Activated CD4-positive, CD25-positive, alpha-beta regulatory T cell (primary cell): ENCODE results near the gene EZH1.

Source experiments
- DNase-seq, 4 experiments: peaks; one replicate each; lab custom pipeline; 2025; lab: John Stamatoyannopoulos, UW

Gene EZH1

DNA sequence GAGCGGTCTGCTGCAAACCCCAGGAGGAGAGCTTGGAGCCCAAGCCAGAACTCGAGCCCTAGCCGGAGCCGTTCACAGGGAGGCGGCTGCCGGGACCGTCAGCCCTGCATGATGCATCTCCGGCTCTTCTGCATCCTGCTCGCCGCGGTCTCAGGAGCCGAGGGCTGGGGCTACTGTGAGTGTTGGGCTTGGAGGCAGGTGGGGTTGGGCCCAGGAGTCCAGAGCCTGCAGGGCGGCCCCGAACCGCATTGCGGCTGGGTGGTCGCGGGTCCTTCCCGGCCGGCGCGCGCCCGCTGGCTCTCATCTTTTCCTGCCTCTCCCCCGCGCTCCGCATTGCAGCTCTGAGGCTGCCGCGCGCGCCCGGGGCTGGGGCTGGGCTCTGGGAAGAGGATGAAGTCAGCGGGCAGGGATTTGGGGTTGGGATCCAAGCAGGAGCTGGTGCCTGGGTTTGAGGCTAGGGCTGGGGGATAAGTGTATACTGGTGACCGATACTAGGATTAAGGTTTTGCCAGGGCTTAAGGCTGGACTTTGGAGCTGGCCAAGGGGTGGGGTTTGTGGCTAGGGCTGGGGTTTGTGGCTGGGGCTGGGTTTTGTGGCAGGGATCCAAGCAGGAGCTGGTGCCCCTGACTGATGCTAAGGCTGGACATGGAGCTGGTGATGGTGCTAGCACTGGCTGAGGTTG, 62.0 kb downstream of the EZH1 start:
- DNase-seq, result no peak

DNA sequence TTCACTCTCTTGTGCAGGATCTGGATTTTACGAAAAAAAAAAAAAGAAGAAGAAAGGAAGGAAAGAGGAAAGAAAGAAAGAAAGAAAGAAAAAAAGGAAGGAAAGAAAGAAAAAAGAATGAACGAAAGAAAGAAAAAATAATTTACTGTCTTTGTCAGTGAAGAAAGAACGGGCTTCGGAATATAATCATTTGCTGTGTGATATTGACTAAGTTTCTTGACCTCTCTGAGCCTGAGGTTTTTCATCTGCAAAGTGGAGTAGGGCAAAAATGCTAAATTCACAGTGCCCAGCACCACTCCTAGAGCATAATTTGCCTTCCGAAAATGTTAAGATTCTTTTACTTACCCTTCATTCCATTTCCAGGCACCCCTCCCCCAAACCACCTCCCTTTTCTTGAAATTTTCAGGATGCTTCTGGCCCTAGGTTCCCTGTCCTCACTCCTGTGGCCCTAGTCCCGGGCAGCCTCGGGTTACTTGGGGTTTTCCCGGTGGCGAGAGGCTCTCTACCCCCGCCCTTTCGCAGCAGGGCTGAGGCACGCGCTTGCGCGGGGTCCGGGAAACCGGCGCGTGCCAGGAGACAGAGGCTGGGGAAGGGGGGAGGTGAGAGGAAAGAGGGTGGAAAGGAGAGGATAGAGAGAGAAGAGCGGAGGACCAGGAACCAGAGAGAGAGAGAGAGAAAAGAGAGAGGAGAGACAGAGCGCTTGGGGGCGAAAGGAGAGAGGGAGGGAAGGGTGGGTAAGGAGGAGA, 62.7 kb downstream of the EZH1 start, which contains the start of gene CNTNAP1:
CNTNAP1 (plus strand) TSS at position 556 of the 746 bp plus-strand sequence. CDS start 299 bp downstream, outside the sequence.
- DNase-seq, result no peak

GRCh38 chr17:42680331-42680808, 64.5 kb downstream of the EZH1 start:
- no peak for DNase-seq

GRCh38 chr17:42679492-42680330, 65.1 kb downstream of the EZH1 start:
- DNase-seq, result peak; percentile 32 to 62 (median 54)

DNA sequence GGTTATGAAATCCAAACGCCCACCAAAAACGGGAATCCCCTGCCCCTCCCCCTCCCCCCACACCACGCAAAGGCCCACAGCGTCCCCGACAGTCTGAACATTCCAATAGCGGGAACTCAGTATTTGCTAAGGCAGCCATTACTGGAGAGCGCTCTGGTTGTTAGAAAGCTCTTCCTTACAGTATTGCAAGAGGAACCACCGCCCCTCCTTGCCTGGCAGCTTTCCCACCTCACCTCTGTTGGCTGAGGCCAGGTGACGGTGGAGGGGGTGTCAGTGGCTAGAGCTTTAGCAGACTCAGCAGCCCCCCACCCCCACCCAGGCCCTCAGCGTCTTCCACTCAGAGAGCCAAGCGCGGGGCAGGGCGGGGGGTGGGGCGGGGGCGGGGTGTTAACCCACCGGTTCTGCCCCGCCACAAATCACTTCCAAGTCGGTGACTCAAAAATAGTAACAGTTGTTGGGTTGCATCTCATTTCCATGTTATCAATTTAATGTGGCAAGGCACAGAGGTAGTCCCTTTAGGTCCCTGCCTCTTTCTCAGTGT, 65.8 kb downstream of the EZH1 start:
- DNase-seq, result no peak

DNA sequence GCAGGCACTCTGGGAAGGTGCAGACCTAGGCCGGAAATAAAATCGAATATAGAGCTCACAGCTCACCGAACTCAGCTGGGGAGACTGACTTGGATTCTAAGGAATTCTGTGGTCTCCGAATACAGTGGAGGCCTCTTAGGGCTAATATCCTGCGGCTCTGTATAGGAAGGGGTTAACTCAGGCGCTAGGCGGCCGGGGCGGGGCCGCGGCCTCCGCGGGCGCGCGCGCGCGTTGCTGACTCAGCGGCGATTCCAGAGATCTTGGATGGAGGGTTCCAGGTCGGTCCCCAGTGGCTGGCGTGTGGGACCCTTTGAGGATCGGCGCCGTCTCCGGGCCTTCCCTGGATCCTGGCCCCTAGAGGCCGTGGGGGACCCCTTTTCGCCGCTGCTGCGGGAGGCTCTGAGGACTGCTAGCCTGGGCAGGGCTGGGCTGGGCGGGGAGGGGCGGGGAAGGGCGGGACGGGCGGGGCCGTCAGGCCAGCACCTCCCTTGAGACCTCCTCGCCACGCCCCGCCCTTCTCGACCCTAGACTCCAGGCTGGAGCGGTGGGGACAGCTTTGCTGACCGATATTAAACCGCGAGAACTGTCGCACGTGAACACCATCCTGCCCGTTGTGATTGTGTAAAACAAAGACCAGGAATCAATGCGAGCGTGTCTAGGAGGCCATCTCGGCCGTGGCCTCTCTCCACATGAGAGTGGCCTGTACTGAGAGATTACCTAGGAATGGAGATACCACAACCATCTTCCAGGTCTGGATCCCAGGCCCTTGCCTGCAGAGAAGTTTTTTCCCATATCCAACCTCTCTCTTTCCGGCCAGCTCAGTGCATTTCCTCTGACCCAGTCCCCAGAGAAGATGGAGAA, 66.7 kb downstream of the EZH1 start:
- peak; percentile 44 to 52 (median 47) for DNase-seq

DNA sequence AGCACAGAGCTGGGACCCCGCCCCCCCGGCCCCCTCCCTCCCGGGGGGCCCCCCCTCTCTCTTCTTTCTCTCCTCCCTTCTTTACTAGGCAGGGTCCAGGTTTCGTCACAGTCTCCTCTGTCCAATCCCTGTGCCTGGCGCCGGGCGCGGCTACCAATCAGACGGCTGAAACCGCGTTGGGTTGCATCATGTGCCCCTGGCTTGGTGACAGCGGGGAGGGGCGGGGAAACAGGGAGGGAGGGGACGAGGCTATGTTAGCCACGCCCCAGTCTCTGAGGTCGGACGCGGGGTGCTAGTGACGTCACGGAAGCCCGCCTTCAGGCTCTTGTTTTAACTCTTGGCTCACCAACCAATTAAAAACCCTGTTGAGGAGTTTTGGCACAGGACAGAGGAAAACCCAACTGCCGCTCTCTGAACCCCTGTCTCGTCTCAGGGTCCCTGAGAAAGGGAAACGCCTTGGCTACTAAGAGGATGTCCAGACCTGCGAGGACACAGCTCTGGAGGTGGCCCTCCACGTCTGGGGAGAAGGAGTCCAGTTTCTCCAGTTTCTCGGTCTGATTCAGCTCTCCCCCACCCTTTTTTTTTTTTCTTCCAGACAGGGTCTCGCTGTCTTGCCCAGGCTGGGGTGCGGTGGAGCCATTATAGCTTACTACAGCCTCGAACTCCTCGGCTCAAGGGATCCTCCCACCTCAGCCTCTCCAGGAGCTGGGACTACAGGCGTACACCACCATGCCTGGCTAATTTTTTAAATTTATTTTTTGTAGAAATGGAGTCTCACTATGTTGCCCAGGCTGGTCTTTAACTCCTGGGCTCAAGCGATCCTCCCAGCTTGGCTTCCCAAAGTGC, 67.6 kb downstream of the EZH1 start:
- peak; percentile 90 to 97 (median 94) for DNase-seq

DNA sequence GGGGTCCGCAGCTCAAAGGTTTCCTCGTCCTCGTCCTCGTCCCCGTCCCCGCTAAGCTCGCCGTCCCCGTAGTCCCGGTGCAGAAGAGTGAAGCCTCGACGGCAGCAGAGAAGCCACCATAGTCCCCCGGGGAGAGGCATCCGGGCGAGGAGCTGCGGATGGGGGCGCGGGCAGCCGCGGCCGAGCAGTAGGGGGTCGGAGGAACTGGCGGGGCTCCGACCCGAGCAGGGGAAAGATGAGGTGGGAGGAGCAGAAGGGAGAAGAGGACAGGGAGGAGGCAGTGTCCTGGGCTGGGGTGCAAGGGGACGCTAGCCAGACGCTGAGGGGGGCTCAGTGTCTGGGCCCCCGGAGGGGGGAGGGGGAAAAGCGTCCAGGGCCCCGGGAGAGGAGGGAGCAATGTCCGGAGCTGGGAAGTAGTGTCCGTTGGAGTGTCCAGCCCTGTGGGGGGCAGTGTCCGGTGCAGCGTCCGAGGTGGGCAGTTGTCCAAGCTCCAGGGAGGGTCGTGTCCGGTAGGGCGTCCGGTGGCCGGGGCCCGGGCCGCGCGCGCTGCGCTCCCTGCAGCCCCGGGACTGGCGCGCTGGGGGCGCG, 68.3 kb downstream of the EZH1 start, which contains the start of gene PLEKHH3:
PLEKHH3 (minus strand) TSS at position 571 of the 588 bp plus-strand sequence; CDS start at position 140, 431 bp downstream.
- DNase-seq, result no peak

- DNase-seq, result no peak
Observed at GRCh38 chr17:42675965-42676423, 68.8 kb downstream of the EZH1 start.

DNA sequence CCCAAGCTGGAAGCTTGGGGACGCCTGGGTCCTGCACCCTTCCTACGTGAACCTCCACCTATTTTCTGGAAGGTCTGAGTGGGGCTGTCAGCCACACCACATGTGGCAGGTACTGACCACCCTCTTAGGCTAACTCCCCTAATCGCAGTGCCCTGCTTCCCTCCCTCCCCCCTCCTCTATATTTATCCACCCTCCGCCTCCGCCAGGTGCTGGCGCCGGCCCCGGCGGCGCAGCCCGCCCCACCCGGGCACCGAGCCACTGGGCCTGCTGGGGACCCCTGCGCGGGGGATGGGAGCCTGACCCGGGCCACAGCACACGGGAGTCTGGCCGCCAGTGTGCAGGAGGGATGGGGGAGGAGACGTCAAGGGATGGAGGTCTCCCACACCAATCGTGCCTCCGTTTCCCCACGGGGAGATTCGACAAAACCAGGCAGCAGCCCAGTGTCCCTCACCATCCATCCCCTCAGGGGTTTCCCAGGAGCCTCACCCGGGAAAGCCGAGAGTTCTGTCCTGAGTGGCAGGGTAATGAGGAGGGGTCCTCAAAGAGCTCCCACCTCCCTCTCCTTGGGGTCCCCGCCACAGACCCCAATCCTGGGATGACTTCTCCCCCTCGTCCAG, 69.4 kb downstream of the EZH1 start:
- DNase-seq, result no peak

DNA sequence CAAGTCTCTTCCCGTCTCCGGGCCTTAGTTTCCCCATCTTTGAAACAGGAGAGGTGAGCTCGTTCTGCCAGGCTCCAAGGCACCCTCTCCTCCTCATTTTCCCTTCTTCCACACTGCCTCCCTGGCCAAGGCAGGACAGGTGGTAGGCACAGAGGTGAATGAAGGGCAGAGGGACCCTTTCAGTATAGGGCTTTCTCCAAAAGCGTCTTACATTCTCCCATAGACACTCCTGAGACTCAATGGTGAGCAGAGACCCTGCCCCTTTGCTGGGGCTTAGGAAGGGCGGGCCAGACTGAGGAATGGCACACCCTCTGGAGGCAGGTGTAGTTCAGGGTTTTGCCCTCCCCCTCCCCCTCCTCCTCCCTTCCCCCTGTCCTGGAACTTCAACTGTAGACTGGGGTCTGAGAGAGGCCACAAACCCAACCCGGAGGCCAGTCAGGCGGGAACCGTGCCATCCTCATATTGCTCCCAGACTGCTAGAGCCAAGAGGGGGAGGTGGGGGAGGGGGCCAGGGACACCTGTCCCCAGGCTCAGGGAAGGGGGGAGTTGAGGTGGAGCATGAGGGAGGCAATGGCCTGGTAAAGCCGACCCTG, 70.0 kb downstream of the EZH1 start:
- DNase-seq, result no peak

DNA sequence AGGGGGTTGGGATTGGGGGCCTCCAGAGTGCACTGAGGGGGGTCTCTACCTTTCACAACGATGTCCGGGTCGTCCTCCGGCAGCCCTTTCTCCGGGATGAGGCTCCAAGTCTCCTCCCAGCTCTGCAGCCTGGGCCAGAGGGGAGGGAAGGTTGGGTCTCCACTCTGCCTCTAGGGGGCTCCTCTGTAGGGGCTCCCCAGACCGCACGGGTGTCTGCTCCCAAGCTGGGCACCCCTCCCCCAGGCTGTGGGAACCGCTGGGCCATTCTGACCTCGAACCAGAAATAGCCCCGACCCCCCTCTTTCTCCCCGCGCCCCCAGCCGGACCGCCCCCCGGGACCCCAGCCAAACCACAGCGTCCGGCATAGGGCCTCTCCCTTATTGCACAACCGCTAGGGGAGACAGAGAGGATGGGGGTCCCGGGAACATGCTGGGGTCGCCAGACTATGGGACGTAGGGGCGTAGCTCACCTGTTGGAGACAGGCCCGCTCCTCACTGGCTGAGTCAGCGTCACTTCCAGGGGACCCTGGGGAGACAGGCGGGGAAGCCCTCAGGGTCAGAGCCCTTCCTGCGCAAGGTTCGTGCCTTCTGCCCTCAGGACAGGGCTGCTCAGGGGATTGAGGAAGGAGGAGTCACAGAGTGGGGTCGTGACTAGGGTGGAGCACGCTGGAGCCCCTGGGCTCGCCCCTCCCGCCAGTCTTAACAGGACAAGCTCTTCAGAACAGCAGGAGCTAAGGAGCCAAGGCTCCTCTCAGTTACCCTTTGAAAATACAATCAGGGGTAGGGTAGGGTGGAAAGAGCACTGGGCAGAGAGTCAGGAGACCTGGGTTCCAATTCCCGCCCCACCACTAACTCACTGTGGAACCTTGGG, 70.7 kb downstream of the EZH1 start:
- no peak for DNase-seq

DNA sequence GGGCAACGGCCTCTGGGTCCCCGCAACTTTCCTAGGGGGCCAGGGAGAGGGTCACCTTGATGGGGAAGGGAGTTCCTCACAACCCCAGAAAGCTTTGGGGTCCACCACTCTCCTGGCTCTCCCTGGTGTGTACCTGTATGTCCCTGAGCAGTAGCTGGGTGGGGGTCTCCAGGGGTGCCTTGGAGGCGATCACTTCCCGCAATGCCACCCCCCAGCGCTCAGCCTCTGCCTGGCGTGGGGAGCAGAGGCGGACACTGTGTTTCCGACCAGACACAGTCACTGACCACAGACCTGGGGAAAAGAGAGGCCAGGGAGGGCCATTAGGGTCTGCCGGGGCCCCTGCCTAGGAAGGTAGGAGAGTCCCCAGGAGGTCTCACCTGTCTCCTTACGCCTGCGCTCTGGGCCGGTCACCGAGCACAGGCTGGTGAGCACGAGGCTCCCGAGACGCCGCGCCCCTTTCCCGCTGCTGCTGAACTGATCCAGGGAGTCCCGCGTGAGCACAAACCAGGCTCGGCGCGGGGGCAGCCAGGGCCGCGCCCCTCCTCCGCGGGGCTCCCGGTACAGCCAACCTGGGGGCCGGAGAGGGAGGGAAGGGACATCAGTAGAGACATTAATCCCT, 71.5 kb downstream of the EZH1 start:
- no peak for DNase-seq

DNA sequence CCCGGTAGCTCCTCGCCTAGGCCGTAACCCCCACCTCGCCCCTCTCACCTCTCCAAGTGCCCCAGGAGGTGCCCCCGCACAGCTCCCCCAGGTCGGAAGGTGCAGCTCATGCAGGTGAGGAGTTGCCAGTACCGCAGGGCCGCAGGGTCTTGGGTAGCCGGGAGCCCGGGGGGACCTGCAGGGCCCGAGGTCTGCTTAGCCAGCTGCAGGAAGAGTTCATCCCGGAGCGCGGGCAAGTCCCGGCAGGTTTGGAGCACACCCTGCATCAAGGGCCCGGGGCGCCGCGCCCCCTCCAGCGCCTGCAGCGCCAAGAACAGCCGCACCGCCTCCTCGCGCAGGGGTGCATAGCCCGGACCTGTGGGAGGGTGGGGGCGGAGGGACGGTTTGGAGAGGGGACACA, 72.8 kb downstream of the EZH1 start:
- DNase-seq, result no peak

- DNase-seq, result no peak
Observed at GRCh38 chr17:42670789-42671657, 73.8 kb downstream of the EZH1 start.
